Panc1 (cell line): ENCODE data around the gene ADAMTSL3. TPM values are rescaled to one million over a fixed set of nuclear protein-coding genes. Genes with fewer than 3 reads are reported as not detected.

ENCODE experiments used
- ATAC-seq: fragments of 200-7000 bp; cut with Tn5 transposase; 2 replicates; pipeline ENCODE4 v1.9.1; 2020; ENCODE audit warnings: mild to moderate bottlenecking, moderate library complexity
- BruUV-seq: library from RNA; stranded (reverse); fragments of 400-500 nt; replicated peaks from 2 replicates; lab custom pipeline; 2021; lab: Mats Ljungman, UMichigan
- CTCF ChIA-PET: fragments of 300-600 bp; sonication (Branson Sonifier 250); formaldehyde crosslinking; loops from one replicate; lab custom pipeline; 2022; ENCODE audit warnings: antibody characterized with exemption; lab: Charles Lee
- POLR2A ChIA-PET: fragments of 300-600 bp; sonication (Branson Sonifier 250); formaldehyde crosslinking; loops from one replicate; lab custom pipeline; 2022; ENCODE audit warnings: antibody characterized with exemption; lab: Charles Lee
- DNase-seq: peaks from one replicate; pipeline ENCODE4 v3.0.0-alpha.2; 2010; ENCODE audit warnings: low read depth, low spot score
- H3K27ac ChIP-seq: 2 replicates; pipeline ENCODE4 v1.5.1; 2011; ENCODE audit warnings: mild to moderate bottlenecking, low read length, inconsistent platforms
- H3K27me3 ChIP-seq: fragments of 200-500 bp; sonication (Bioruptor generic); 2 replicates; pipeline ENCODE4 v1.6.0; 2014; ENCODE audit warnings: low read length, inconsistent platforms; ENCODE audit not compliant: control insufficient read depth, insufficient read depth
- H3K36me3 ChIP-seq: fragments of 200-500 bp; sonication (Bioruptor generic); 2 replicates; pipeline ENCODE4 v1.5.1; 2014; ENCODE audit warnings: inconsistent platforms, mild to moderate bottlenecking, low read length, moderate library complexity; ENCODE audit not compliant: control insufficient read depth, insufficient read depth
- H3K4me1 ChIP-seq: 2 replicates; pipeline ENCODE4 v1.5.1; 2011; ENCODE audit warnings: inconsistent platforms, mild to moderate bottlenecking, low read length, moderate library complexity; ENCODE audit not compliant: control insufficient read depth, insufficient read depth
- H3K4me3 ChIP-seq, 2 experiments: 2 replicates each; pipeline ENCODE4 v1.5.1; 2011 to 2012; ENCODE audit warnings: low read depth in 2 of 2, low read length in 2 of 2, mild to moderate bottlenecking in 2 of 2, inconsistent platforms in 1 of 2, moderate library complexity in 1 of 2
- H3K9me3 ChIP-seq: fragments of 200-500 bp; sonication (Bioruptor generic); 2 replicates; pipeline ENCODE4 v1.5.1; 2014; ENCODE audit warnings: low read depth, mild to moderate bottlenecking, inconsistent platforms, low read length, moderate library complexity; ENCODE audit not compliant: control insufficient read depth, insufficient read depth
- CTCF ChIP-seq: fragments of 450-650 bp; IDR thresholded peaks from 2 replicates; pipeline ENCODE4 v1.5.1; 2017; ENCODE audit warnings: mild to moderate bottlenecking
- POLR2AphosphoS5 ChIP-seq: IDR thresholded peaks from 2 replicates; pipeline ENCODE4 v1.6.1; 2012; ENCODE audit warnings: mild to moderate bottlenecking, low read depth, low read length, moderate library complexity
- REST ChIP-seq, 2 experiments: IDR thresholded peaks; 2 replicates each; pipeline ENCODE4 v1.6.1; 2011 to 2012; ENCODE audit warnings: low read depth in 2 of 2, control low read depth in 1 of 2, low read length in 1 of 2, mild to moderate bottlenecking in 1 of 2, moderate library complexity in 1 of 2; ENCODE audit not compliant: insufficient read depth in 1 of 2
- SIN3A ChIP-seq: IDR thresholded peaks from 2 replicates; pipeline ENCODE4 v1.6.1; 2012; ENCODE audit warnings: low read depth, mild to moderate bottlenecking, low read length, moderate library complexity, borderline replicate concordance; ENCODE audit not compliant: insufficient read depth
- TCF7L2 ChIP-seq: IDR thresholded peaks from 2 replicates; pipeline ENCODE4 v1.6.1; 2011; ENCODE audit warnings: mild to moderate bottlenecking, low read depth, low read length, inconsistent platforms
- in situ Hi-C: cut with HindIII; loops from 2 replicates; pipeline ENCODE4 v1.10.0; 2016; ENCODE audit warnings: low sequenced_read_pairs, low pct_unique_long_range_greater_than_20kb
- intact Hi-C: fragments of 100-400 bp; cut with micrococcal nuclease; formaldehyde crosslinking; loops from one replicate; pipeline ENCODE4 v1.10.0; 2022; ENCODE audit not compliant: unreplicated experiment
- total RNA-seq: library from RNA; stranded (reverse); gene quantifications from one replicate; pipeline ENCODE4 v1.2.1, GENCODE V29; 2021; ENCODE audit not compliant: unreplicated experiment

ADAMTSL3 gene
- total RNA-seq, 1 experiment from 2014 or later = not detected

GRCh38 chr15:83912343-83912742 lies 258.4 kb downstream of the ADAMTSL3 start:
- no peak overlapping the region for H3K4me3 ChIP-seq
- no peaks in the 10 kb centered on the region for H3K4me1 ChIP-seq
- no peaks in the 10 kb centered on the region for H3K9me3 ChIP-seq
- ATAC-seq (no peak), DNase-seq (no peak)
- H3K27ac ChIP-seq = no peak overlapping the region
- TF ChIP-seq REST (IDR thresholded peaks at IDR 0.05; ENCODE audit: insufficient read depth in 1 of 2, low read depth in 2 of 2, low read length in 1 of 2) (no peak), SIN3A (no peak), POLR2AphosphoS5 (no peak), CTCF (no peak), TCF7L2 (no peak)
- ChIA-PET POLR2A (no interaction called here), CTCF (no interaction called here)
- in situ Hi-C loops = no loop called here
- intact Hi-C loops = no loop called here
- H3K36me3 ChIP-seq = no peaks in the 10 kb centered on the region
- no TSS peak for BruUV-seq
- H3K27me3 ChIP-seq = no peaks in the 10 kb centered on the region

- DNase-seq (no peak), ATAC-seq (no peak)
- CTCF ChIA-PET = no interaction called here
- POLR2A ChIA-PET = no interaction called here
- Histone ChIP-seq H3K9me3 (no peaks in the 10 kb centered on the region), H3K4me1 (no peaks in the 10 kb centered on the region), H3K27ac (no peak overlapping the region), H3K4me3 (no peak overlapping the region), H3K36me3 (no peaks in the 10 kb centered on the region), H3K27me3 (no peaks in the 10 kb centered on the region)
- BruUV-seq = no TSS peak
- TF ChIP-seq SIN3A (no peak), POLR2AphosphoS5 (no peak), CTCF (no peak), TCF7L2 (no peak), REST (IDR thresholded peaks at IDR 0.05; ENCODE audit: insufficient read depth in 1 of 2, low read depth in 2 of 2, low read length in 1 of 2) (no peak)
- in situ Hi-C loops = no loop called here
- intact Hi-C loops = no loop called here
Measured at GRCh38 chr15:83913034-83913632, 259.2 kb downstream of the ADAMTSL3 start.
